Astrocyte of the cerebellum (primary cell): Measurements from ENCODE around the gene IL13.

Experiments
- DNase-seq: peaks from one replicate; pipeline ENCODE4 v3.0.0-alpha.2; 2011; ENCODE audit warnings: low read depth
- H3K4me3 ChIP-seq: 2 replicates; pipeline ENCODE4 v1.5.1; 2011; ENCODE audit warnings: mild to moderate bottlenecking, low read depth, low read length, moderate library complexity
- CTCF ChIP-seq: IDR thresholded peaks from 2 replicates; pipeline ENCODE4 v1.5.1; 2012; ENCODE audit warnings: low read length, low read depth, moderate library complexity, mild to moderate bottlenecking; ENCODE audit errors: missing control alignments
- in situ Hi-C: cut with HindIII; loops from 2 replicates; pipeline ENCODE4 v1.10.0; 2017; ENCODE audit warnings: low sequenced_read_pairs

Gene IL13

GRCh38 chr5:132657676-132658380 is at the start of gene IL13:
Gene IL13 (plus strand): TSS chr5:132658173. CDS start chr5:132658187, 14 bp downstream.
- no peak within 1 kb of the TSS for H3K4me3 ChIP-seq
- in situ Hi-C loops = no loop called here
- TF ChIP-seq CTCF = no peak
- no peak for DNase-seq

GRCh38 chr5:132611965-132612364 is 46.0 kb upstream of the IL13 start:
- in situ Hi-C loops = no loop called here
- DNase-seq = no peak
- TF ChIP-seq CTCF = no peak
- no peak overlapping the region for H3K4me3 ChIP-seq

- no peak overlapping the region for H3K4me3 ChIP-seq
- no peak for DNase-seq
- in situ Hi-C loops = no loop called here
- no peak for TF ChIP-seq CTCF
These were observed 45.1 kb upstream of the IL13 start for GRCh38 chr5:132612846-132613245.

- in situ Hi-C loops = no loop called here
- DNase-seq = no peak
- H3K4me3 ChIP-seq = no peak overlapping the region
- TF ChIP-seq CTCF = no peak
These were observed 36.3 kb upstream of the IL13 start for GRCh38 chr5:132621699-132622098.

GRCh38 chr5:132622608-132623007 is 35.4 kb upstream of the IL13 start:
- no peak for DNase-seq
- in situ Hi-C loops = no loop called here
- no peak for TF ChIP-seq CTCF
- no peak overlapping the region for H3K4me3 ChIP-seq

GRCh38 chr5:132627470-132627869 is 30.5 kb upstream of the IL13 start:
- no peak overlapping the region for H3K4me3 ChIP-seq
- no peak for TF ChIP-seq CTCF
- in situ Hi-C loops = no loop called here
- no peak for DNase-seq
